ENCODE measurements around the gene ZFHX3. TPM values are rescaled to one million over a fixed set of nuclear protein-coding genes. Genes with fewer than 3 reads are reported as not detected.

The ZFHX3 gene
- total and polyA plus RNA-seq, 2 donors (not counting 1 experiment from before 2014, with no cell fraction given) = 0.54 to 6.6 TPM

GRCh38 chr16:72946474-72947194 lies 101.3 kb downstream of the ZFHX3 start:
- DNase-seq (no peak), ATAC-seq (ENCODE audit: low read depth) (no peak)
- H3K4me1 Mint-ChIP-seq = no peaks in the 10 kb centered on the region
- no peaks in the 10 kb centered on the region for H4K20me1 ChIP-seq (ENCODE audit: control insufficient read depth, insufficient read depth, low read length, poor library complexity, severe bottlenecking)
- H3K4me2 ChIP-seq (replicated peaks; ENCODE audit: low read depth, low read length, poor library complexity, severe bottlenecking) = no peak overlapping the region
- H3K9ac ChIP-seq (ENCODE audit: low read length) = no peak overlapping the region
- no peak overlapping the region for H3K4me3 Mint-ChIP-seq
- no peaks in the 10 kb centered on the region for H3K9me3 Mint-ChIP-seq (ENCODE audit: insufficient read depth)
- H3K36me3 ChIP-seq (replicated peaks in 1 of 2; ENCODE audit: control extremely low read depth in 1 of 2, control insufficient read depth in 1 of 2, extremely low read depth in 1 of 2, insufficient read depth in 2 of 2, low read length in 1 of 2) = peaks cover 0 to 1% of the 10 kb centered on the region in 2 experiments
- H3K4me3 ChIP-seq (ENCODE audit: control extremely low read depth in 1 of 5, extremely low read depth in 1 of 5, insufficient read depth in 1 of 5, low read depth in 2 of 5, low read length in 4 of 5) = no peak overlapping the region
- TF ChIP-seq, protein P1, sequence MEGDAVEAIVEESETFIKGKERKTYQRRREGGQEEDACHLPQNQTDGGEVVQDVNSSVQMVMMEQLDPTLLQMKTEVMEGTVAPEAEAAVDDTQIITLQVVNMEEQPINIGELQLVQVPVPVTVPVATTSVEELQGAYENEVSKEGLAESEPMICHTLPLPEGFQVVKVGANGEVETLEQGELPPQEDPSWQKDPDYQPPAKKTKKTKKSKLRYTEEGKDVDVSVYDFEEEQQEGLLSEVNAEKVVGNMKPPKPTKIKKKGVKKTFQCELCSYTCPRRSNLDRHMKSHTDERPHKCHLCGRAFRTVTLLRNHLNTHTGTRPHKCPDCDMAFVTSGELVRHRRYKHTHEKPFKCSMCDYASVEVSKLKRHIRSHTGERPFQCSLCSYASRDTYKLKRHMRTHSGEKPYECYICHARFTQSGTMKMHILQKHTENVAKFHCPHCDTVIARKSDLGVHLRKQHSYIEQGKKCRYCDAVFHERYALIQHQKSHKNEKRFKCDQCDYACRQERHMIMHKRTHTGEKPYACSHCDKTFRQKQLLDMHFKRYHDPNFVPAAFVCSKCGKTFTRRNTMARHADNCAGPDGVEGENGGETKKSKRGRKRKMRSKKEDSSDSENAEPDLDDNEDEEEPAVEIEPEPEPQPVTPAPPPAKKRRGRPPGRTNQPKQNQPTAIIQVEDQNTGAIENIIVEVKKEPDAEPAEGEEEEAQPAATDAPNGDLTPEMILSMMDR (IDR thresholded peaks at IDR 0.05) = no peak
- TF ChIP-seq EZH2 (IDR thresholded peaks at IDR 0.05; ENCODE audit: borderline replicate concordance, insufficient read depth, low read depth, low read length, poor library complexity, severe bottlenecking) = no peak
- no peaks in the 10 kb centered on the region for H3K4me1 ChIP-seq (ENCODE audit: control insufficient read depth in 2 of 2, insufficient read depth in 2 of 2, low read length in 2 of 2)
- no peak overlapping the region for H3K27ac ChIP-seq (ENCODE audit: low read length in 2 of 2)
- no peak overlapping the region for H3K27ac Mint-ChIP-seq
- ChIA-PET POLR2A (no interaction called here), CTCF (interaction anchor here (0.6 to 1.4 kb wide), 2 partner anchors 12 to 1273 kb away, joined by 3 read pairs; no protein-coding TSS in a partner anchor)
- no peaks in the 10 kb centered on the region for H3K27me3 Mint-ChIP-seq
- intact Hi-C loops (cut with micrococcal nuclease) = no loop called here
- H2AFZ ChIP-seq (ENCODE audit: insufficient read depth, low read depth, low read length, poor library complexity, severe bottlenecking) = no peak overlapping the region
- 94% methylated on average over 15 of the region's 15 CpGs for WGBS (ENCODE audit: insufficient coverage)
- no peaks in the 10 kb centered on the region for H3K79me2 ChIP-seq (ENCODE audit: control insufficient read depth, insufficient read depth, low read length)
- no peaks in the 10 kb centered on the region for H3K27me3 ChIP-seq (replicated peaks in 1 of 4; ENCODE audit: control extremely low read depth in 1 of 4, control insufficient read depth in 3 of 4, insufficient read depth in 4 of 4, low read length in 3 of 4)
- H3K9me3 ChIP-seq (ENCODE audit: control extremely low read depth in 1 of 3, control insufficient read depth in 2 of 3, insufficient read depth in 1 of 3, low read length in 2 of 3) = peaks cover 0 to 6% (median 0%) of the 10 kb centered on the region in 3 donors

GRCh38 chr16:72946063-72946462 lies 101.9 kb downstream of the ZFHX3 start:
- H3K79me2 ChIP-seq (ENCODE audit: control insufficient read depth, insufficient read depth, low read length) = no peaks in the 10 kb centered on the region
- CTCF ChIA-PET = interaction anchor here (0.6 to 1.4 kb wide), 2 partner anchors 12 to 1272 kb away, joined by 3 read pairs; no protein-coding TSS in a partner anchor
- H3K9ac ChIP-seq (ENCODE audit: low read length) = no peak overlapping the region
- Mint-ChIP-seq H3K4me1 (no peaks in the 10 kb centered on the region), H3K27ac (no peak overlapping the region), H3K27me3 (no peaks in the 10 kb centered on the region), H3K4me3 (no peak overlapping the region), H3K9me3 (ENCODE audit: insufficient read depth) (no peaks in the 10 kb centered on the region)
- WGBS (ENCODE audit: insufficient coverage) = 100% methylated on average over 2 of the region's 3 CpGs
- POLR2A ChIA-PET = no interaction called here
- TF ChIP-seq, protein P1 (IDR thresholded peaks at IDR 0.05) = no peak
- no peak for TF ChIP-seq EZH2 (IDR thresholded peaks at IDR 0.05; ENCODE audit: borderline replicate concordance, insufficient read depth, low read depth, low read length, poor library complexity, severe bottlenecking)
- H3K36me3 ChIP-seq (replicated peaks in 1 of 2; ENCODE audit: control extremely low read depth in 1 of 2, control insufficient read depth in 1 of 2, extremely low read depth in 1 of 2, insufficient read depth in 2 of 2, low read length in 1 of 2) = peaks cover 0 to 1% of the 10 kb centered on the region in 2 experiments
- H2AFZ ChIP-seq (ENCODE audit: insufficient read depth, low read depth, low read length, poor library complexity, severe bottlenecking) = no peak overlapping the region
- no peaks in the 10 kb centered on the region for H3K27me3 ChIP-seq (replicated peaks in 1 of 4; ENCODE audit: control extremely low read depth in 1 of 4, control insufficient read depth in 3 of 4, insufficient read depth in 4 of 4, low read length in 3 of 4)
- no peak overlapping the region for H3K4me3 ChIP-seq (ENCODE audit: control extremely low read depth in 1 of 5, extremely low read depth in 1 of 5, insufficient read depth in 1 of 5, low read depth in 2 of 5, low read length in 4 of 5)
- H3K4me2 ChIP-seq (replicated peaks; ENCODE audit: low read depth, low read length, poor library complexity, severe bottlenecking) = no peak overlapping the region
- ATAC-seq (ENCODE audit: low read depth) = no peak
- no peak for DNase-seq
- no peak overlapping the region for H3K27ac ChIP-seq (ENCODE audit: low read length in 2 of 2)
- peaks cover 0 to 6% (median 0%) of the 10 kb centered on the region in 3 donors for H3K9me3 ChIP-seq (ENCODE audit: control extremely low read depth in 1 of 3, control insufficient read depth in 2 of 3, insufficient read depth in 1 of 3, low read length in 2 of 3)
- no peaks in the 10 kb centered on the region for H3K4me1 ChIP-seq (ENCODE audit: control insufficient read depth in 2 of 2, insufficient read depth in 2 of 2, low read length in 2 of 2)
- no peaks in the 10 kb centered on the region for H4K20me1 ChIP-seq (ENCODE audit: control insufficient read depth, insufficient read depth, low read length, poor library complexity, severe bottlenecking)
- intact Hi-C loops (cut with micrococcal nuclease) = no loop called here

Measured in B cell (primary cell).